KMS-11 (cell line): Measurements from ENCODE around the gene SPEG.

ENCODE experiments used
- H2AFZ ChIP-seq: fragments of 200-600 bp; sonication (generic); 2 replicates; pipeline ENCODE4 v1.6.1; 2016; ENCODE audit warnings: antibody characterized with exemption, mixed run types, low read depth
- H3K27ac ChIP-seq: fragments of 200-600 bp; sonication (generic); 2 replicates; pipeline ENCODE4 v1.6.1; 2016; ENCODE audit warnings: mild to moderate bottlenecking, mixed run types
- H3K27me3 ChIP-seq: fragments of 200-600 bp; sonication (generic); 2 replicates; pipeline ENCODE4 v1.6.1; 2017; ENCODE audit warnings: mild to moderate bottlenecking, low read depth, mixed run types, moderate library complexity; ENCODE audit not compliant: insufficient read depth
- H3K36me3 ChIP-seq: fragments of 200-600 bp; sonication (generic); 2 replicates; pipeline ENCODE4 v1.6.1; 2017; ENCODE audit warnings: mild to moderate bottlenecking, mixed run types; ENCODE audit not compliant: insufficient read depth
- H3K4me1 ChIP-seq: fragments of 200-600 bp; sonication (generic); 2 replicates; pipeline ENCODE4 v1.6.1; 2016; ENCODE audit warnings: mild to moderate bottlenecking, low read depth, mixed run types; ENCODE audit not compliant: poor library complexity, severe bottlenecking
- H3K4me2 ChIP-seq: fragments of 200-600 bp; sonication (generic); 2 replicates; pipeline ENCODE4 v1.7.0; 2016; ENCODE audit warnings: mild to moderate bottlenecking, mixed run types
- H3K4me3 ChIP-seq: fragments of 200-600 bp; sonication (generic); IDR thresholded peaks from 2 replicates; pipeline ENCODE4 v1.6.1; 2017; ENCODE audit warnings: low read depth, low read length, mixed read lengths; ENCODE audit not compliant: insufficient read depth
- H3K79me2 ChIP-seq: fragments of 200-600 bp; sonication (generic); 2 replicates; pipeline ENCODE4 v1.6.1; 2016; ENCODE audit warnings: low read depth, mixed run types; ENCODE audit not compliant: insufficient read depth
- H3K9ac ChIP-seq: fragments of 200-600 bp; sonication (generic); 2 replicates; pipeline ENCODE4 v1.6.1; 2016; ENCODE audit warnings: mild to moderate bottlenecking, mixed run types
- H4K20me1 ChIP-seq: fragments of 200-600 bp; sonication (generic); 2 replicates; pipeline ENCODE4 v1.6.1; 2016; ENCODE audit warnings: mild to moderate bottlenecking, mixed run types; ENCODE audit not compliant: insufficient read depth
- CTCF ChIP-seq: fragments of 200-600 bp; sonication (generic); conservative IDR thresholded peaks from 2 replicates; pipeline ENCODE4 v1.6.1; 2017; ENCODE audit warnings: low read depth, mild to moderate bottlenecking, antibody characterized with exemption, low read length, moderate library complexity, mixed read lengths

Gene SPEG

GRCh38 chr2:219507581-219508443 lies 73.2 kb downstream of the SPEG start:
- H3K36me3 ChIP-seq, result no peaks in the 10 kb centered on the region
- H3K27me3 ChIP-seq, result peaks cover 30% of the 10 kb centered on the region
- TF ChIP-seq CTCF, result no peak
- no peak overlapping the region for H2AFZ ChIP-seq
- H3K4me3 ChIP-seq, result no peak overlapping the region
- no peak overlapping the region for H3K4me2 ChIP-seq
- H3K27ac ChIP-seq, result no peak overlapping the region
- peaks cover 5% of the 10 kb centered on the region for H3K4me1 ChIP-seq
- H3K9ac ChIP-seq, result no peak overlapping the region
- H4K20me1 ChIP-seq, result no peaks in the 10 kb centered on the region
- no peaks in the 10 kb centered on the region for H3K79me2 ChIP-seq

GRCh38 chr2:219508444-219508734 lies 73.7 kb downstream of the SPEG start:
- H3K4me2 ChIP-seq, result no peak overlapping the region
- H3K27ac ChIP-seq, result no peak overlapping the region
- TF ChIP-seq CTCF, result no peak
- no peak overlapping the region for H2AFZ ChIP-seq
- no peak overlapping the region for H3K9ac ChIP-seq
- H3K4me3 ChIP-seq, result no peak overlapping the region
- H3K79me2 ChIP-seq, result no peaks in the 10 kb centered on the region
- no peaks in the 10 kb centered on the region for H4K20me1 ChIP-seq
- H3K27me3 ChIP-seq, result peaks cover 35% of the 10 kb centered on the region
- H3K36me3 ChIP-seq, result no peaks in the 10 kb centered on the region
- peaks cover 5% of the 10 kb centered on the region for H3K4me1 ChIP-seq

GRCh38 chr2:219508971-219509779 lies 74.5 kb downstream of the SPEG start:
- Histone ChIP-seq H3K4me3 (no peak overlapping the region), H3K27ac (no peak overlapping the region)

More at GRCh38 chr2:219508971-219509779, 74.5 kb downstream of the SPEG start:
- no peak overlapping the region for H2AFZ ChIP-seq
- no peak overlapping the region for H3K9ac ChIP-seq
- peaks cover 43% of the 10 kb centered on the region for H3K27me3 ChIP-seq
- no peak for TF ChIP-seq CTCF
- H3K36me3 ChIP-seq, result no peaks in the 10 kb centered on the region
- H3K4me1 ChIP-seq, result peaks cover 5% of the 10 kb centered on the region
- no peaks in the 10 kb centered on the region for H4K20me1 ChIP-seq
- no peaks in the 10 kb centered on the region for H3K79me2 ChIP-seq
- no peak overlapping the region; the same call in 1 of the 2 replicates for H3K4me2 ChIP-seq
